ENCODE results near the gene PKN1. TPM values are rescaled to one million over a fixed set of nuclear protein-coding genes. Genes with fewer than 3 reads are reported as not detected.
"Not testable (repeated sequence)": the region's sequence is repeated elsewhere in the genome, so short reads cannot be mapped to it uniquely, and the experiment has no call there.

Gene PKN1
- total RNA-seq, 4 donors from 2014 or later, result 56.2 to 129 (median 82.4) TPM

GRCh38 chr19:14497228-14497921 is 64.3 kb downstream of the PKN1 start:
- Histone ChIP-seq H3K36me3 (no peaks in the 10 kb centered on the region), H3K27me3 (no peaks in the 10 kb centered on the region), H3K27ac (peak overlapping the region in 1 of 2 donors; percentile 80), H3K9me3 (no peaks in the 10 kb centered on the region), H3K4me1 (peaks cover 0 to 4% of the 10 kb centered on the region in 2 donors), H3K4me3 (no peak overlapping the region)
- no peak for DNase-seq
- intact Hi-C loops (cut with DNase I; ENCODE audit: low total_unique reads), result no loop called here
- no peak for TF ChIP-seq POLR2A (IDR thresholded peaks at IDR 0.05)
- TF ChIP-seq CTCF (IDR thresholded peaks at IDR 0.05), result no peak

GRCh38 chr19:14502334-14503092 is 69.4 kb downstream of the PKN1 start:
- intact Hi-C loops (cut with DNase I; ENCODE audit: low total_unique reads), result no loop called here
- H3K4me3 ChIP-seq, result no peak overlapping the region
- no peaks in the 10 kb centered on the region for H3K36me3 ChIP-seq

GRCh38 chr19:14503285-14503684 is 70.2 kb downstream of the PKN1 start:
- Histone ChIP-seq H3K27ac (no peak overlapping the region), H3K4me1 (no peaks in the 10 kb centered on the region), H3K4me3 (no peak overlapping the region), H3K9me3 (no peaks in the 10 kb centered on the region), H3K27me3 (no peaks in the 10 kb centered on the region), H3K36me3 (no peaks in the 10 kb centered on the region)
- intact Hi-C loops (cut with DNase I; ENCODE audit: low total_unique reads), result no loop called here
- no peak for TF ChIP-seq POLR2A (IDR thresholded peaks at IDR 0.05)
- no peak for DNase-seq

More at GRCh38 chr19:14502334-14503092, 69.4 kb downstream of the PKN1 start:
- H3K9me3 ChIP-seq, result no peaks in the 10 kb centered on the region
- H3K27me3 ChIP-seq, result no peaks in the 10 kb centered on the region
- H3K4me1 ChIP-seq, result no peaks in the 10 kb centered on the region
- DNase-seq, result no peak
- TF ChIP-seq POLR2A (IDR thresholded peaks at IDR 0.05), result no peak
- no peak for TF ChIP-seq CTCF (IDR thresholded peaks at IDR 0.05)
- no peak overlapping the region for H3K27ac ChIP-seq

GRCh38 chr19:14504575-14504974 is 71.5 kb downstream of the PKN1 start:
- DNase-seq; H3K4me1 ChIP-seq; H3K27me3 ChIP-seq; H3K27ac ChIP-seq; H3K9me3 ChIP-seq; H3K36me3 ChIP-seq; H3K4me3 ChIP-seq; intact Hi-C loops (cut with DNase I; ENCODE audit: low total_unique reads): not testable (repeated sequence)

- no peak for DNase-seq
- Histone ChIP-seq H3K9me3 (no peaks in the 10 kb centered on the region), H3K27me3 (no peaks in the 10 kb centered on the region), H3K4me1 (no peaks in the 10 kb centered on the region), H3K27ac (no peak overlapping the region), H3K4me3 (no peak overlapping the region), H3K36me3 (no peaks in the 10 kb centered on the region)
- intact Hi-C loops (cut with DNase I; ENCODE audit: low total_unique reads), result no loop called here
- no peak for TF ChIP-seq POLR2A (IDR thresholded peaks at IDR 0.05)
- peak in 3 of 4 experiments; percentile 25 to 44 (median 31) for TF ChIP-seq CTCF (IDR thresholded peaks at IDR 0.05)
Observed at GRCh38 chr19:14505488-14506239, 72.6 kb downstream of the PKN1 start.

All from uterus (tissue), 4 donors.